ENCODE results near the gene GTF3C5. TPM values are rescaled to one million over a fixed set of nuclear protein-coding genes. Genes with fewer than 3 reads are reported as not detected.

Gene GTF3C5
- total RNA-seq, 6 experiments from 2014 or later, result 18.4 to 30.5 (median 19.8) TPM

- Histone ChIP-seq H3K4me1 (no peaks in the 10 kb centered on the region), H3K4me3 (no peak overlapping the region), H3K36me3 (peaks cover 0 to 48% (median 14%) of the 10 kb centered on the region in 4 donors), H3K27ac (no peak overlapping the region), H3K27me3 (no peaks in the 10 kb centered on the region), H3K9me3 (no peaks in the 10 kb centered on the region)
- ATAC-seq (no peak), DNase-seq (peak in 1 of 3 donors; percentile 35)
- 100% methylated on average over 1 of the region's 9 CpGs for WGBS (ENCODE audit: insufficient coverage, low coverage, low lambda C conversion rate, missing lambda C conversion rate)
- no peak for TF ChIP-seq POLR2A (IDR thresholded peaks at IDR 0.05)
- no peak for TF ChIP-seq CTCF (IDR thresholded peaks at IDR 0.05)
- intact Hi-C loops (cut with DNase I), result no loop called here
Observed at GRCh38 chr9:133051966-133052539, 21.3 kb downstream of the GTF3C5 start.

GRCh38 chr9:133054194-133054890, 23.5 kb downstream of the GTF3C5 start:
- Histone ChIP-seq H3K4me1 (no peaks in the 10 kb centered on the region), H3K27me3 (no peaks in the 10 kb centered on the region), H3K36me3 (peaks cover 0 to 46% (median 14%) of the 10 kb centered on the region in 4 donors), H3K4me3 (no peak overlapping the region), H3K9me3 (no peaks in the 10 kb centered on the region), H3K27ac (no peak overlapping the region)
- DNase-seq (peak in 1 of 3 donors; percentile 41), ATAC-seq (no peak)
- 67% methylated on average over 3 of the region's 24 CpGs for WGBS (ENCODE audit: insufficient coverage, low coverage, low lambda C conversion rate, missing lambda C conversion rate)
- intact Hi-C loops (cut with DNase I), result no loop called here
- TF ChIP-seq CTCF (IDR thresholded peaks at IDR 0.05), result no peak
- no peak for TF ChIP-seq POLR2A (IDR thresholded peaks at IDR 0.05)

- no peaks in the 10 kb centered on the region for H3K27me3 ChIP-seq
- intact Hi-C loops (cut with DNase I), result no loop called here
- TF ChIP-seq CTCF (IDR thresholded peaks at IDR 0.05) (no peak), POLR2A (IDR thresholded peaks at IDR 0.05) (no peak)
- no peak overlapping the region for H3K4me3 ChIP-seq
- H3K4me1 ChIP-seq, result no peaks in the 10 kb centered on the region
- no peak for ATAC-seq
- H3K9me3 ChIP-seq, result no peaks in the 10 kb centered on the region
- peaks cover 0 to 46% (median 14%) of the 10 kb centered on the region in 4 donors for H3K36me3 ChIP-seq
- H3K27ac ChIP-seq, result no peak overlapping the region
- WGBS (ENCODE audit: insufficient coverage, low coverage, low lambda C conversion rate, missing lambda C conversion rate), result no CpG with 5 or more reads among the region's 16 CpGs
- DNase-seq, result peak in 1 of 3 donors; percentile 35
Observed at GRCh38 chr9:133054966-133055365, 24.2 kb downstream of the GTF3C5 start.

- H3K36me3 ChIP-seq, result peaks cover 0 to 44% (median 14%) of the 10 kb centered on the region in 4 donors
- H3K27me3 ChIP-seq, result no peaks in the 10 kb centered on the region
- H3K27ac ChIP-seq, result no peak overlapping the region
- 95% methylated on average over 7 of the region's 17 CpGs for WGBS (ENCODE audit: insufficient coverage, low coverage, low lambda C conversion rate, missing lambda C conversion rate)
- intact Hi-C loops (cut with DNase I), result no loop called here
- DNase-seq (no peak), ATAC-seq (no peak)
- H3K9me3 ChIP-seq, result no peaks in the 10 kb centered on the region
- TF ChIP-seq CTCF (IDR thresholded peaks at IDR 0.05) (no peak), POLR2A (IDR thresholded peaks at IDR 0.05) (no peak)
- no peaks in the 10 kb centered on the region for H3K4me1 ChIP-seq
- H3K4me3 ChIP-seq, result no peak overlapping the region
Observed at GRCh38 chr9:133055788-133056420, 25.1 kb downstream of the GTF3C5 start.

Measured in right lobe of liver (tissue), 6 donors.